22Rv1 (cell line): ENCODE data around the gene PHLDB3.
"Not testable (repeated sequence)": the region's sequence is repeated elsewhere in the genome, so short reads cannot be mapped to it uniquely, and the experiment has no call there.

ENCODE experiments used
- ZFX ChIP-seq: fragments of 450-650 bp; IDR thresholded peaks from 2 replicates; pipeline ENCODE4 v1.6.1; 2017; ENCODE audit warnings: antibody characterized with exemption, borderline replicate concordance
- TF ChIP-seq, protein P1 (sequence below): fragments of 450-650 bp; IDR thresholded peaks from 2 replicates; pipeline ENCODE4 v1.5.1; 2017; ENCODE audit warnings: mild to moderate bottlenecking

DNA sequence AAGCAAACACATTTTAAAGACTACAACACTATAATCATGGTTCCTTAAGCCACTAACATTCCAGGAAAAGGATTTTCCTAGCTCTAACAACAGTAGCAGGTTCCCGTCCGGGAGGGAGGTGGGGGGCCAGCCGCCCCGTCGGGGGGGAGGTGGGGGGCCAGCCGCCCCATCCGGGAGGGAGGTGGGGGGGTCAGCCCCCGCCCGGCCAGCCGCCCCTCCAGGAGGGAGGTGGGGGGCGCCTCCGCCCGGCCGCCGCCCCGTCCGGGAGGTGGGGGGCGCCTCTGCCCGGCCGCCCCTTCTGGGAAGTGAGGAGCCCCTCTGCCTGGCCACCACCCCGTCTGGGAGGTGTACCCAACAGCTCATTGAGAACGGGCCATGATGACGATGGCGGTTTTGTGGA is 43.4 kb upstream of the PHLDB3 start:
- TF ChIP-seq, protein P1, sequence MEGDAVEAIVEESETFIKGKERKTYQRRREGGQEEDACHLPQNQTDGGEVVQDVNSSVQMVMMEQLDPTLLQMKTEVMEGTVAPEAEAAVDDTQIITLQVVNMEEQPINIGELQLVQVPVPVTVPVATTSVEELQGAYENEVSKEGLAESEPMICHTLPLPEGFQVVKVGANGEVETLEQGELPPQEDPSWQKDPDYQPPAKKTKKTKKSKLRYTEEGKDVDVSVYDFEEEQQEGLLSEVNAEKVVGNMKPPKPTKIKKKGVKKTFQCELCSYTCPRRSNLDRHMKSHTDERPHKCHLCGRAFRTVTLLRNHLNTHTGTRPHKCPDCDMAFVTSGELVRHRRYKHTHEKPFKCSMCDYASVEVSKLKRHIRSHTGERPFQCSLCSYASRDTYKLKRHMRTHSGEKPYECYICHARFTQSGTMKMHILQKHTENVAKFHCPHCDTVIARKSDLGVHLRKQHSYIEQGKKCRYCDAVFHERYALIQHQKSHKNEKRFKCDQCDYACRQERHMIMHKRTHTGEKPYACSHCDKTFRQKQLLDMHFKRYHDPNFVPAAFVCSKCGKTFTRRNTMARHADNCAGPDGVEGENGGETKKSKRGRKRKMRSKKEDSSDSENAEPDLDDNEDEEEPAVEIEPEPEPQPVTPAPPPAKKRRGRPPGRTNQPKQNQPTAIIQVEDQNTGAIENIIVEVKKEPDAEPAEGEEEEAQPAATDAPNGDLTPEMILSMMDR = not testable (repeated sequence)
- not testable (repeated sequence) for TF ChIP-seq ZFX
